Aorta (tissue), 5 donors: ENCODE results near the gene RETSAT. TPM values are rescaled to one million over a fixed set of nuclear protein-coding genes. Genes with fewer than 3 reads are reported as not detected.
"Not testable (repeated sequence)": the region's sequence is repeated elsewhere in the genome, so short reads cannot be mapped to it uniquely, and the experiment has no call there.

Source experiments
- ATAC-seq: fragments of 200-7000 bp; cut with Tn5 transposase; one replicate; pipeline ENCODE4 v1.9.1; 2022; ENCODE audit warnings: moderate library complexity; ENCODE audit not compliant: low FRiP score
- DNase-seq, 2 donors: peaks; one replicate each; pipeline ENCODE4 v3.0.0-alpha.2; 2020
- H3K27ac ChIP-seq, 2 donors: one replicate each; pipeline ENCODE4 v1.5.1; 2013; ENCODE audit warnings: low read length in 2 of 2, mild to moderate bottlenecking in 2 of 2, moderate library complexity in 2 of 2, control low read depth in 1 of 2, inconsistent platforms in 1 of 2, low read depth in 1 of 2
- H3K27me3 ChIP-seq, 2 donors: one replicate each; pipeline ENCODE4 v1.6.1; 2013; ENCODE audit warnings: control low read depth in 1 of 2, low read length in 1 of 2, mild to moderate bottlenecking in 1 of 2, moderate library complexity in 1 of 2; ENCODE audit not compliant: insufficient read depth in 2 of 2, control insufficient read depth in 1 of 2
- H3K36me3 ChIP-seq, 2 donors: one replicate each; pipeline ENCODE4 v1.6.1; 2013; ENCODE audit warnings: control low read depth in 1 of 2, low read length in 1 of 2, mild to moderate bottlenecking in 1 of 2; ENCODE audit not compliant: insufficient read depth in 2 of 2, control insufficient read depth in 1 of 2
- H3K4me1 ChIP-seq, 2 donors: one replicate each; pipeline ENCODE4 v1.6.1; 2013; ENCODE audit warnings: low read length in 2 of 2, control low read depth in 1 of 2, mild to moderate bottlenecking in 1 of 2, moderate library complexity in 1 of 2; ENCODE audit not compliant: insufficient read depth in 2 of 2, control insufficient read depth in 1 of 2
- H3K4me3 ChIP-seq, 2 donors: one replicate each; pipeline ENCODE4 v1.5.1; 2013; ENCODE audit warnings: low read length in 2 of 2, control low read depth in 1 of 2, mild to moderate bottlenecking in 1 of 2
- H3K9me3 ChIP-seq: one replicate; pipeline ENCODE4 v1.6.1; 2013; ENCODE audit warnings: mild to moderate bottlenecking, low read length; ENCODE audit not compliant: control insufficient read depth
- WGBS, 2 donors: extraction: QIAGEN DNeasy Blood & Tissue Kit; methylation state at CpG; one replicate each; pipeline ENCODE4 v1.1.7; 2013; 5-methylcytosine and 5-hydroxymethylcytosine counted together
- intact Hi-C, 2 donors: fragments of 100-400 bp; cut with DNase I; formaldehyde crosslinking; loops; one replicate each; pipeline versions ENCODE4 v1.14.2 to v1.15.0; 2022
- polyA plus RNA-seq, 2 donors: library from polyadenylated mRNA; stranded (reverse); fragments of 200-250 nt; gene quantifications; one replicate each; pipeline ENCODE4 v1.2.3, GENCODE V29; 2013
- total RNA-seq, 2 donors: library from RNA; stranded (reverse); fragmentation: NEBNext Ultra II Directional; extraction: Animal tissue kit (Norgen Biotek cat#: 25700); gene quantifications; one replicate each; pipeline ENCODE4 v1.2.1, GENCODE V29; 2021
- donor health status: healthy with polysubstance abuse.
- donor health status: Bipolar disorder and iron deficiency.
- donor health status: DM: no; HTN: no; CAD: no.
- donor health status: DM: no; HTN: no; CAD: no.
- donor health status: DM: yes; HTN: yes; CAD: no.

Gene RETSAT
- total and polyA plus RNA-seq, 4 donors, result 18.9 to 29.5 (median 23.3) TPM

- Histone ChIP-seq H3K27ac (no peak overlapping the region), H3K36me3 (peaks cover 0 to 2% of the 10 kb centered on the region in 2 donors), H3K4me3 (no peak overlapping the region), H3K27me3 (no peaks in the 10 kb centered on the region), H3K4me1 (no peaks in the 10 kb centered on the region), H3K9me3 (no peaks in the 10 kb centered on the region)
- intact Hi-C loops, result no loop called here
- 84 to 87% methylated on average over 14 of the region's 14 CpGs for WGBS, 2 donors
- DNase-seq, result no peak
- ATAC-seq, result no peak
Measured at GRCh38 chr2:85344356-85344954, 9.9 kb downstream of the RETSAT start.

DNA sequence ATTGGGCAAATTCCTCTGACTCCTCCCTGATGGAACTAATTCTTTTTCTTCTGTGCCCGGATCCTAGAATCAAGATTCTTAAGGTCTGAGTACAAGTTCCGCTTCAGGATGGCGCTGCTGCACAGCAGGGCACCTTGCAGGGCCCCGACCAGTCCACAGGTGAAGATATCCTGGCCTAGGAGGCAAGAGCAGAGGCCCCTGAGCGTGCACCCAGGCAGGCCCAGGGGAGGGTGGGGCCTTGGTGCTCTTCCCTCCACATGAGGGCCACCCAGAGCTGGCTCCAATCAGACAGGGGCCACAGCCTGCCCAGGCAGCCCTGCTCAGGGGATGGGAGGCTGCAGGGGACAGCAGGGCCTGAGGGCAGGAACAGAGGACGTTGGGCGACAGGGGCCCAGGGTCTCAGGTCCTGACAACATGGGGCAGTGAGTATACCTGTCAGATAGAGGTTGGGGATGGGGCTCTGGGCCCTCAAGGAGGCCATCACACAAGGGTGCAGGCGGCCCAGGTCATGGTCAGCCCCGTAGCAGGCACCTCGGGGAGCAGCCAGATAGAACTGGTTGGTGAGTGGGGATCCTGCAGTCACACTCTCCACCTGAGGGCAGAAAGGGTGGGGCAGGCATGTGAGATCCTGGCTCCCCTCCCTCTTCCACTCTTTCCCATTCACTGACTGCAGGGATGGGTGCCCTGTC lies 11.0 kb downstream of the RETSAT start:
- H3K9me3 ChIP-seq, H3K4me1 ChIP-seq, H3K27ac ChIP-seq, H3K36me3 ChIP-seq, DNase-seq, H3K27me3 ChIP-seq, intact Hi-C loops, H3K4me3 ChIP-seq: not testable (repeated sequence)
- 91% methylated on average over 10 of the region's 10 CpGs for WGBS, 2 donors
- peak; percentile 3 for ATAC-seq

- 84 to 87% methylated on average over 3 of the region's 3 CpGs for WGBS, 2 donors
- Histone ChIP-seq H3K27ac (no peak overlapping the region), H3K9me3 (no peaks in the 10 kb centered on the region), H3K36me3 (peaks cover 0 to 2% of the 10 kb centered on the region in 2 donors), H3K4me1 (no peaks in the 10 kb centered on the region), H3K27me3 (no peaks in the 10 kb centered on the region), H3K4me3 (no peak overlapping the region)
- DNase-seq, result no peak
- intact Hi-C loops, result no loop called here
- no peak for ATAC-seq
Measured at GRCh38 chr2:85342156-85342555, 12.2 kb downstream of the RETSAT start.

DNA sequence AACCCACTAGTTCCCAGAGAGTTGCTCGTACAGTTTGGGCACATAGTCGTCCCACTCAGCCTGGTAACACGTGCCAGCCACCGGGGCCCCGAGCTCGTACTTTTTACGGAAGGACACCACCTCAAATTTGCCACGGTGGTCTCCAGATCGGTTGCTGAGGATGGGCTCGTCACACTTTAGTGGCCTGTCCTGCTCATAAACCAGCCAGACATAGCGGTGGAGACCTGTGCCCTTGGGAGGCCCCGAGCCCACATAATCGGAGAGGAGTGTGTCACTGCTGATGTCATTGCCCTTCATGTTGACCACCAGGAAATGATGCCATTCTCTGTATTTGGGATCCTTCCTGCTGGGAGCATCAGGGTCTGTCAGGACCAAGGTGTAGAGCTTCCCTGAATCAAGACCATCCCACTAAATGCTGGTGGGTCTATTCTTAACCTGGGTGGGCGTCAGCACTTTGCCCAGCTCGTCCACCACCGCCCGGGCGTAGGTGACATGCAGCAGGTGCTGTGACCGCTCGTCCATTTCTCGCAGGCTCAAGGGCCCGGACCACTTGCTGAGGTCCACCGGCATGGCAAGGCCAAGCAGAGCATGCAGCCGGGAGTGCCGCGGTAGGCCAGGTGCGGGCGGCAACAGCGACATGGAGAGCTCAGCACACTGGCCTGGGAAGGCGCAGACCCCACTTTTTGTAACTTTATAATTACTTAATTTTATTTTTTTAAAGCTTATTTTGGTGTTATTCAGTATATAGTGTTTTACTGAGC lies 12.9 kb downstream of the RETSAT start:
- Histone ChIP-seq H3K4me1 (no peaks in the 10 kb centered on the region), H3K27me3 (no peaks in the 10 kb centered on the region), H3K36me3 (no peaks in the 10 kb centered on the region), H3K9me3 (no peaks in the 10 kb centered on the region), H3K4me3 (no peak overlapping the region), H3K27ac (no peak overlapping the region)
- intact Hi-C loops, result no loop called here
- ATAC-seq (no peak), DNase-seq (no peak)
- 91 to 93% methylated on average over 30 of the region's 30 CpGs for WGBS, 2 donors

DNA sequence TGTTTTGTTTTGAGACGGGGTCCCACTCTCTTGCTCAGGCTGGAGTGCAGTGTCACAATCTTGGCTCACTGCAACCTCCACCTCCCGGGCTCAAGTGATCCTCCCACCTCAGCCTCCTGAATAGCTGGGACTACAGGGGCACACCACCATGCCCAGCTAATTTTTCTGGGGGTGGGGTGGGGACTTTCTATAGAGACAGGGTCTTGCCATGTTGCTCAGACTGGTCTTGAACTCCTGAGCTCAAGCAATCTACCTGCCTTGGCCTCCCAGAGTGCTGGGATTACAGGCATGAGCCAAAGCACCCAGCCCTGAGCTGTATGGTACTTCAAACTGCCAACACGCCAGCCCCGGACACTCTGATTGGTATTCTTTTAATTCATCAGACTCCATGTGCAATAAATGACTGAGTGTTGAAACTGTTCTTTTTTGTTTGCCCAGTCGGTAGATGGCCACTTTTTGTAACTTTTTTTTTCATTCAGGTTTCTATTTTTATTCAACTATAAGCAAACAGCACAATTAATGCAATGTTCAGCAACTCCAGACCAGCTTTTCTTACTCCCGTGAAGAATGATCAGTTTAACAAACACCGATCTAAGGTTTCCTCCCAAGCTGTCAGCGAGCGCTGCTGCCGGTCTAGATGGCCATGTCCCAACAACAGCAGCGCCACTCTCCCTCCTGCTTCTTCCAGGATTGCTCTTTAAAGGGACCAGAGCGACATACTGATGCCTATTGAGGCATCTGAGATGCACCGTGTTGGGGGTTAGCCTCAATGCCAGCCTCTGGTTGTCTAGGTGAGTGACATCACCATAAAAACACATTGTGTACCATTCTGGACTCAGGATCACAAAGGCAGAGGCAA lies 14.1 kb downstream of the RETSAT start:
- no peak overlapping the region for H3K27ac ChIP-seq
- H3K9me3 ChIP-seq, result no peaks in the 10 kb centered on the region
- no peaks in the 10 kb centered on the region for H3K27me3 ChIP-seq
- DNase-seq, result no peak
- H3K4me3 ChIP-seq, result no peak overlapping the region
- H3K36me3 ChIP-seq, result no peaks in the 10 kb centered on the region
- intact Hi-C loops, result no loop called here
- ATAC-seq, result peak; percentile 36
- WGBS, 2 donors, result 11 to 14% methylated on average over 13 of the region's 13 CpGs
- H3K4me1 ChIP-seq, result no peaks in the 10 kb centered on the region

- 50 to 70% methylated on average over 2 of the region's 2 CpGs for WGBS, 2 donors
- no peaks in the 10 kb centered on the region for H3K9me3 ChIP-seq
- no peaks in the 10 kb centered on the region for H3K27me3 ChIP-seq
- no peak for ATAC-seq
- intact Hi-C loops, result no loop called here
- no peak for DNase-seq
- no peaks in the 10 kb centered on the region for H3K4me1 ChIP-seq
- H3K4me3 ChIP-seq, result no peak overlapping the region
- no peak overlapping the region for H3K27ac ChIP-seq
- H3K36me3 ChIP-seq, result no peaks in the 10 kb centered on the region
Measured at GRCh38 chr2:85334928-85335327, 19.4 kb downstream of the RETSAT start.

GRCh38 chr2:85333877-85334276 lies 20.5 kb downstream of the RETSAT start:
- H3K27me3 ChIP-seq, DNase-seq, H3K27ac ChIP-seq, H3K4me1 ChIP-seq, ATAC-seq, H3K9me3 ChIP-seq, intact Hi-C loops, H3K4me3 ChIP-seq, H3K36me3 ChIP-seq: not testable (repeated sequence)
- WGBS, 2 donors, result 94 to 99% methylated on average over 3 to 4 of the region's 4 CpGs

DNA sequence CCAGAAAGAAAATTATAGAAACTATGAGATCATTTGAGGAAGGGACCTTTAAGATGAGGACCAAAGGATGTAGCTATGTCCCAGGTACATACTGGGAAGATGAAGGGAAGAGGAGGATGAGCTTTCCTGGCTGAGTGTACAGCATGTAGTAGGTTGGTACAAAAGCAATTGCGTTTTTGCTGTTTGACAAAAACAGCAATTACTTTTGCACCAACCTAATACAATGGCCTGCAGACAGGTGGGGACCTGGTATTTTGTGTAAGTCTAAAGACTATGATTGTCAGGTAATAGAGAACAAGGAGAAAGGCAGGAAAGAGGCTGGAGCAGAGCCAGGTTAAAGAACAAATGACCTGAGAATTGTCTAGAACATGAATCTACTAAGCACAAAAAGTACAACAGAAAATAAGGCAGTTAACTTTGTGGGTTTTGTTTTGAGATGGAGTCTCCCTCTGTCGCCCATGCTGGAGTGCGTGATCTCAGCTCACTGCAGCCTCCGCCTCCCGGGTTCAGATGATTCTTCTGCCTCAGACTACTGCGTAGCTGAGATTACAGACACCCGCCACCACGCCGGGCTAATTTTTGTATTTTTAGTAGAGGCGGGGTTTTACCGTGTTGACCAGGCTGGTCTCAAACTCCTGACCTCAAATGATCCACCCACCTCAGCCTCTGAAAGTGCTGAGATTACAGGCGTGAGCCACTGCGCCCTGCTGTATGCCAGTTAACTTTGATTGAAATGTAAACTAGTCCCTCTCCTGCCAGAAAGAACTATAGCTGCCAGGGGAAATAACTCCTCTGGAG lies 23.3 kb downstream of the RETSAT start:
- WGBS, 2 donors, result 72 to 74% methylated on average over 13 of the region's 13 CpGs
- intact Hi-C loops, result no loop called here

More for the DNA sequence above, 23.3 kb downstream of the RETSAT start:
- ATAC-seq (no peak), DNase-seq (no peak)
- H3K27ac ChIP-seq, result no peak overlapping the region
- no peak overlapping the region for H3K4me3 ChIP-seq
- H3K9me3 ChIP-seq, result no peaks in the 10 kb centered on the region
- H3K36me3 ChIP-seq, result no peaks in the 10 kb centered on the region
- H3K4me1 ChIP-seq, result no peaks in the 10 kb centered on the region
- H3K27me3 ChIP-seq, result no peaks in the 10 kb centered on the region
